Endothelial cell of umbilical vein (primary cell): ENCODE data around the gene GNG2.

Source experiments
- CTCF ChIP-seq, 2 donors: IDR thresholded peaks; 1 replicate in 1 of 2; 2 replicates in 1 of 2; pipeline ENCODE4 v1.5.1; 2011; ENCODE audit warnings: low read length in 2 of 2, mild to moderate bottlenecking in 2 of 2, moderate library complexity in 2 of 2, control low read depth in 1 of 2, inconsistent platforms in 1 of 2, low read depth in 1 of 2; ENCODE audit not compliant: insufficient read depth in 1 of 2; ENCODE audit errors: extremely low read depth in 1 of 2
- EZH2 ChIP-seq: IDR thresholded peaks from 2 replicates; pipeline ENCODE4 v1.6.1; 2012; ENCODE audit warnings: borderline replicate concordance, low read depth, mild to moderate bottlenecking, moderate library complexity, low read length, inconsistent platforms; ENCODE audit not compliant: severe bottlenecking
- MYC ChIP-seq: IDR thresholded peaks from one replicate; pipeline ENCODE4 v1.6.1; 2011; ENCODE audit warnings: mild to moderate bottlenecking, low read depth, low read length

- no peak for TF ChIP-seq CTCF (IDR thresholded peaks at IDR 0.05; ENCODE audit: extremely low read depth in 1 of 2, insufficient read depth in 1 of 2, low read depth in 1 of 2, low read length in 2 of 2)
- TF ChIP-seq EZH2: no peak
- TF ChIP-seq MYC: no peak
Observed at GRCh38 chr14:51856792-51857296, 3.6 kb upstream of the GNG2 start.
